HepG2 (cell line): ENCODE results near the gene NFXL1. TPM values are rescaled to one million over a fixed set of nuclear protein-coding genes. Genes with fewer than 3 reads are reported as not detected.

Source experiments
- BCL3 ChIP-seq: sonication (generic); formaldehyde crosslinking; IDR thresholded peaks from 2 replicates; pipeline ENCODE4 v1.5.1; 2020; ENCODE audit warnings: mild to moderate bottlenecking, missing genetic modification reagents, moderate library complexity
- BCL6 ChIP-seq: IDR thresholded peaks from 2 replicates; pipeline ENCODE4 v1.6.1; 2016; ENCODE audit warnings: missing genetic modification reagents, missing compliant biosample characterization
- CEBPB ChIP-seq: IDR thresholded peaks from 2 replicates; pipeline ENCODE4 v1.6.1; 2011; ENCODE audit warnings: low read depth, low read length, improper control_type of control experiment, borderline replicate concordance
- DPF2 ChIP-seq: sonication (generic); formaldehyde crosslinking; IDR thresholded peaks from 2 replicates; pipeline ENCODE4 v1.4.0; 2020; ENCODE audit warnings: mild to moderate bottlenecking, low read depth, missing genetic modification reagents, borderline replicate concordance
- DR1 ChIP-seq: sonication (generic); formaldehyde crosslinking; IDR thresholded peaks from 2 replicates; pipeline ENCODE4 v1.8.0; 2021; ENCODE audit warnings: mild to moderate bottlenecking, missing genetic modification reagents, inconsistent platforms
- EHMT2 ChIP-seq: fragments of 200-600 bp; sonication (generic); IDR thresholded peaks from 2 replicates; pipeline ENCODE4 v1.7.0; 2017; ENCODE audit warnings: antibody characterized with exemption, low read depth, low read length, borderline replicate concordance
- ELF1 ChIP-seq: sonication (generic); formaldehyde crosslinking; IDR thresholded peaks from 2 replicates; pipeline ENCODE4 v1.4.0; 2020; ENCODE audit warnings: missing genetic modification reagents
- HNF4G ChIP-seq, 2 experiments: sonication (generic) in 1 of 2; formaldehyde crosslinking in 1 of 2; IDR thresholded peaks; 2 replicates each; pipeline versions ENCODE4 v1.4.0 to v1.6.1; 2011 to 2020; ENCODE audit warnings: borderline replicate concordance in 2 of 2, low read depth in 2 of 2, mild to moderate bottlenecking in 2 of 2, low read length in 1 of 2, missing genetic modification reagents in 1 of 2, moderate library complexity in 1 of 2
- HOXA3 ChIP-seq: sonication (generic); formaldehyde crosslinking; IDR thresholded peaks from 2 replicates; pipeline ENCODE4 v1.5.0; 2020; ENCODE audit warnings: missing genetic modification reagents
- IRF2 ChIP-seq: IDR thresholded peaks from 2 replicates; pipeline ENCODE4 v1.6.1; 2018; ENCODE audit warnings: missing genetic modification reagents, missing compliant biosample characterization
- KAT8 ChIP-seq: IDR thresholded peaks from 2 replicates; pipeline ENCODE4 v1.6.1; 2016; ENCODE audit warnings: missing genetic modification reagents, missing compliant biosample characterization
- NFYB ChIP-seq: sonication (generic); formaldehyde crosslinking; IDR thresholded peaks from 2 replicates; pipeline ENCODE4 v1.4.0; 2020; ENCODE audit warnings: missing genetic modification reagents
- PHF20 ChIP-seq: sonication (generic); formaldehyde crosslinking; IDR thresholded peaks from 2 replicates; pipeline ENCODE4 v1.5.0; 2020; ENCODE audit warnings: mild to moderate bottlenecking, missing genetic modification reagents
- PHF5A ChIP-seq: IDR thresholded peaks from one replicate; pipeline ENCODE4 v1.6.1; 2018; ENCODE audit warnings: low read depth, missing genetic modification reagents; ENCODE audit not compliant: unreplicated experiment
- TFAP4 ChIP-seq: sonication (generic); IDR thresholded peaks from 2 replicates; pipeline ENCODE4 v1.6.1; 2016; ENCODE audit warnings: low read depth, borderline replicate concordance
- TMF1 ChIP-seq: sonication (generic); formaldehyde crosslinking; IDR thresholded peaks from 2 replicates; pipeline ENCODE4 v1.8.1; 2022; ENCODE audit warnings: low read depth, missing genetic modification reagents
- YEATS4 ChIP-seq: sonication (generic); formaldehyde crosslinking; IDR thresholded peaks from 2 replicates; pipeline ENCODE4 v1.4.0; 2020; ENCODE audit warnings: missing genetic modification reagents, borderline replicate concordance
- ZBTB4 ChIP-seq: sonication (generic); formaldehyde crosslinking; IDR thresholded peaks from 2 replicates; pipeline ENCODE4 v1.4.0; 2020; ENCODE audit warnings: missing genetic modification reagents, mild to moderate bottlenecking, borderline replicate concordance
- ZFP62 ChIP-seq: sonication (generic); formaldehyde crosslinking; IDR thresholded peaks from 2 replicates; pipeline ENCODE4 v1.4.0; 2020; ENCODE audit warnings: missing genetic modification reagents
- ZNF160 ChIP-seq: sonication (generic); formaldehyde crosslinking; IDR thresholded peaks from 2 replicates; pipeline ENCODE4 v1.8.0; 2022; ENCODE audit warnings: mild to moderate bottlenecking, inconsistent platforms, missing genetic modification reagents
- ZNF253 ChIP-seq: sonication (generic); formaldehyde crosslinking; IDR thresholded peaks from 2 replicates; pipeline ENCODE4 v1.8.0; 2022; ENCODE audit warnings: mild to moderate bottlenecking, missing genetic modification reagents, borderline replicate concordance
- ZNF670 ChIP-seq: sonication (generic); formaldehyde crosslinking; IDR thresholded peaks from 2 replicates; pipeline ENCODE4 v1.8.0; 2022; ENCODE audit warnings: mild to moderate bottlenecking, missing genetic modification reagents, borderline replicate concordance
- ZNF761 ChIP-seq: sonication (generic); formaldehyde crosslinking; conservative IDR thresholded peaks from 2 replicates; pipeline ENCODE4 v1.4.0; 2020; ENCODE audit warnings: mild to moderate bottlenecking, missing genetic modification reagents
- ZNF766 ChIP-seq: sonication (generic); formaldehyde crosslinking; IDR thresholded peaks from 2 replicates; pipeline ENCODE4 v1.5.0; 2020; ENCODE audit warnings: missing genetic modification reagents, borderline replicate concordance
- ZSCAN20 ChIP-seq: sonication (generic); formaldehyde crosslinking; IDR thresholded peaks from 2 replicates; pipeline ENCODE4 v1.4.0; 2020; ENCODE audit warnings: missing genetic modification reagents, mild to moderate bottlenecking, borderline replicate concordance
- polyA plus RNA-seq, 8 experiments: library from polyadenylated mRNA; depleted of rRNA in 3 of 8; stranded (reverse) in 7 of 8; unstranded in 1 of 8; fragments of >200 nt; fragmentation: Illumina TruSeq in 4 of 8; extraction: Trizol in 4 of 8; gene quantifications; 2 replicates each; pipeline versions ENCODE4 v1.2.1 to v1.2.3, GENCODE V29; 2011 to 2016; ENCODE audit warnings: low read depth in 4 of 8, missing spikeins in 1 of 8, mixed read lengths in 1 of 8; ENCODE audit not compliant: insufficient read depth in 1 of 8
- total RNA-seq, 5 experiments: library from RNA; depleted of rRNA; stranded (reverse); fragments of >200 nt; fragmentation: Illumina TruSeq; extraction: Trizol; gene quantifications; 2 replicates each; pipeline ENCODE4 v1.2.3, GENCODE V29; 2016; ENCODE audit warnings: low read depth in 1 of 5

The NFXL1 gene
- total and polyA plus RNA-seq, 2 of the 13 experiments (the other 11 are each of a cell fraction or from before 2014, with no cell fraction given) = 12.0 to 18.6 TPM

- peak; percentile 25; the same call in 1 of the 2 replicates for TF ChIP-seq BCL3 (CRISPR knock-in tag)
- TF ChIP-seq ZSCAN20 (CRISPR knock-in tag) = no peak
- no peak for TF ChIP-seq ZNF160
- no peak for TF ChIP-seq TFAP4
- no peak for TF ChIP-seq DR1
- no peak for TF ChIP-seq ZBTB4 (CRISPR knock-in tag)
- no peak for TF ChIP-seq PHF5A (CRISPR knock-in tag)
- TF ChIP-seq ZNF761 (CRISPR knock-in tag) = no peak
- no peak for TF ChIP-seq CEBPB
- no peak for TF ChIP-seq TMF1 (CRISPR knock-in tag)
- TF ChIP-seq EHMT2 = no peak
- TF ChIP-seq IRF2 (CRISPR knock-in tag) = no peak
- no peak for TF ChIP-seq ELF1 (CRISPR knock-in tag)
- peak; percentile 23; the same call in 1 of the 2 replicates for TF ChIP-seq HOXA3
- TF ChIP-seq DPF2 (CRISPR knock-in tag) = no peak
- TF ChIP-seq ZNF670 (CRISPR knock-in tag) = 0 out of 2 replicates have a peak, but pooled peaks have one; percentile 30
- TF ChIP-seq HNF4G (IDR thresholded peaks at IDR 0.05; ENCODE audit: borderline replicate concordance, low read depth, low read length) = no peak
- TF ChIP-seq HNF4G (CRISPR knock-in tag; IDR thresholded peaks at IDR 0.05; ENCODE audit: borderline replicate concordance, low read depth) = no peak
- TF ChIP-seq ZNF253 (CRISPR knock-in tag) = no peak
- TF ChIP-seq ZNF766 (CRISPR knock-in tag) = no peak
- no peak for TF ChIP-seq ZFP62 (CRISPR knock-in tag)
- TF ChIP-seq PHF20 = no peak
- no peak for TF ChIP-seq NFYB (CRISPR knock-in tag)
- TF ChIP-seq YEATS4 (CRISPR knock-in tag) = 0 out of 2 replicates have a peak, but pooled peaks have one; percentile 37
- 0 out of 2 replicates have a peak, but pooled peaks have one; percentile 5 for TF ChIP-seq KAT8
- no peak for TF ChIP-seq BCL6 (CRISPR knock-in tag)
These were observed 77.1 kb downstream of the NFXL1 start (continued) for GRCh38 chr4:47837094-47837907.
